Panc1 (cell line): ENCODE results near the gene AMMECR1L.

ENCODE experiments used
- POLR2AphosphoS5 ChIP-seq: IDR thresholded peaks from 2 replicates; pipeline ENCODE4 v1.6.1; 2012; ENCODE audit warnings: mild to moderate bottlenecking, low read depth, low read length, moderate library complexity
- REST ChIP-seq, 2 experiments: IDR thresholded peaks; 2 replicates each; pipeline ENCODE4 v1.6.1; 2011 to 2012; ENCODE audit warnings: low read depth in 2 of 2, control low read depth in 1 of 2, low read length in 1 of 2, mild to moderate bottlenecking in 1 of 2, moderate library complexity in 1 of 2; ENCODE audit not compliant: insufficient read depth in 1 of 2

GRCh38 chr2:127887082-127887775, 1.5 kb upstream of the AMMECR1L start:
- TF ChIP-seq REST (IDR thresholded peaks at IDR 0.05; ENCODE audit: insufficient read depth in 1 of 2, low read depth in 2 of 2, low read length in 1 of 2) (no peak), POLR2AphosphoS5 (no peak)
